B cell (primary cell): ENCODE measurements around the gene LDB3. TPM values are rescaled to one million over a fixed set of nuclear protein-coding genes. Genes with fewer than 3 reads are reported as not detected.

Experiments
- ATAC-seq: fragments of 200-7000 bp; cut with Tn5 transposase; one replicate; pipeline ENCODE4 v1.10.0; 2021; ENCODE audit warnings: low read depth, mild to moderate bottlenecking, moderate number of reproducible peaks, moderate library complexity
- CTCF ChIA-PET: fragments of 350-600 bp; sonication (Branson Sonifier 250); formaldehyde crosslinking; loops from one replicate; lab custom pipeline; 2021; ENCODE audit warnings: antibody characterized with exemption, inconsistent platforms; lab: Charles Lee
- POLR2A ChIA-PET: fragments of 350-600 bp; sonication (Branson Sonifier 250); formaldehyde crosslinking; loops from one replicate; lab custom pipeline; 2021; ENCODE audit warnings: antibody characterized with exemption; lab: Charles Lee
- DNase-seq: peaks from one replicate; pipeline ENCODE4 v3.0.0; 2013
- H2AFZ ChIP-seq: 2 replicates; pipeline ENCODE4 v1.6.1; 2012; ENCODE audit warnings: mild to moderate bottlenecking, low read depth, low read length; ENCODE audit not compliant: insufficient read depth, poor library complexity, severe bottlenecking
- H3K27ac ChIP-seq, 2 donors: 1 replicate in 1 of 2; 2 replicates in 1 of 2; pipeline ENCODE4 v1.5.1; 2012 to 2013; ENCODE audit warnings: low read length in 2 of 2, mild to moderate bottlenecking in 2 of 2, moderate library complexity in 1 of 2
- H3K27me3 ChIP-seq, 4 experiments: fragments of 200-600 bp in 1 of 4; sonication (generic) in 1 of 4; replicated peaks in 1 of 4; 1 replicate in 2 of 4; 2 replicates in 2 of 4; pipeline versions ENCODE4 v1.6.1 to v1.7.0; 2013 to 2016; ENCODE audit warnings: low read length in 3 of 4, mild to moderate bottlenecking in 2 of 4, mixed read lengths in 1 of 4, moderate library complexity in 1 of 4; ENCODE audit not compliant: insufficient read depth in 4 of 4, control insufficient read depth in 3 of 4; ENCODE audit errors: control extremely low read depth in 1 of 4
- H3K36me3 ChIP-seq, 2 experiments: replicated peaks in 1 of 2; 1 replicate in 1 of 2; 2 replicates in 1 of 2; pipeline versions ENCODE4 v1.6.1 to v1.7.1; 2013; ENCODE audit warnings: low read length in 1 of 2; ENCODE audit not compliant: insufficient read depth in 2 of 2, control insufficient read depth in 1 of 2; ENCODE audit errors: control extremely low read depth in 1 of 2, extremely low read depth in 1 of 2
- H3K4me1 ChIP-seq, 2 donors: fragments of 200-600 bp in 1 of 2; sonication (generic) in 1 of 2; 1 replicate in 1 of 2; 2 replicates in 1 of 2; pipeline versions ENCODE4 v1.5.1 to v1.6.1; 2013 to 2017; ENCODE audit warnings: low read length in 2 of 2; ENCODE audit not compliant: control insufficient read depth in 2 of 2, insufficient read depth in 2 of 2
- H3K4me2 ChIP-seq: replicated peaks from 2 replicates; pipeline ENCODE3; 2012; ENCODE audit warnings: mild to moderate bottlenecking, low read depth, low read length; ENCODE audit not compliant: poor library complexity, severe bottlenecking
- H3K4me3 ChIP-seq, 5 experiments: fragments of 200-600 bp in 1 of 5; sonication (generic) in 1 of 5; 1 replicate in 3 of 5; 2 replicates in 2 of 5; pipeline versions ENCODE4 v1.5.1 to v1.7.0; 2011 to 2016; ENCODE audit warnings: low read length in 4 of 5, mild to moderate bottlenecking in 4 of 5, low read depth in 2 of 5, control low read depth in 1 of 5, moderate library complexity in 1 of 5; ENCODE audit not compliant: insufficient read depth in 1 of 5; ENCODE audit errors: control extremely low read depth in 1 of 5, extremely low read depth in 1 of 5
- H3K79me2 ChIP-seq: fragments of 200-600 bp; sonication (generic); one replicate; pipeline ENCODE4 v1.6.0; 2016; ENCODE audit warnings: low read length; ENCODE audit not compliant: control insufficient read depth, insufficient read depth
- H3K9ac ChIP-seq: fragments of 200-600 bp; sonication (generic); 2 replicates; pipeline ENCODE4 v1.6.1; 2017; ENCODE audit warnings: mild to moderate bottlenecking, low read length, moderate library complexity
- H3K9me3 ChIP-seq, 3 donors: one replicate each; pipeline versions ENCODE4 v1.6.1 to v1.7.1; 2013; ENCODE audit warnings: low read length in 2 of 3; ENCODE audit not compliant: control insufficient read depth in 2 of 3, insufficient read depth in 1 of 3; ENCODE audit errors: control extremely low read depth in 1 of 3
- H4K20me1 ChIP-seq: 2 replicates; pipeline ENCODE4 v1.6.0; 2012; ENCODE audit warnings: mild to moderate bottlenecking, low read length; ENCODE audit not compliant: insufficient read depth, control insufficient read depth, poor library complexity, severe bottlenecking
- H3K27ac Mint-ChIP-seq: one replicate; pipeline ENCODE4 v1.8.0; 2021; ENCODE audit warnings: mixed read lengths
- H3K27me3 Mint-ChIP-seq: one replicate; pipeline ENCODE4 v1.8.0; 2021; ENCODE audit warnings: mixed read lengths
- H3K4me1 Mint-ChIP-seq: one replicate; pipeline ENCODE4 v1.8.0; 2021; ENCODE audit warnings: mixed read lengths
- H3K4me3 Mint-ChIP-seq: one replicate; pipeline ENCODE4 v1.8.0; 2021; ENCODE audit warnings: mixed read lengths
- H3K9me3 Mint-ChIP-seq: one replicate; pipeline ENCODE4 v1.8.0; 2022; ENCODE audit warnings: mixed read lengths; ENCODE audit not compliant: insufficient read depth
- CTCF ChIP-seq: fragments of 200-600 bp; IDR thresholded peaks from one replicate; pipeline ENCODE4 v1.8.0; 2022; ENCODE audit warnings: antibody characterized with exemption, mild to moderate bottlenecking
- EZH2 ChIP-seq: IDR thresholded peaks from 2 replicates; pipeline ENCODE4 v1.6.1; 2012; ENCODE audit warnings: borderline replicate concordance, low read depth, mild to moderate bottlenecking, moderate library complexity, low read length; ENCODE audit not compliant: insufficient read depth, poor library complexity, severe bottlenecking
- WGBS: methylation state at CpG from one replicate; pipeline ENCODE4 v1.1.5; 2013; ENCODE audit warnings: missing lambda C conversion rate; ENCODE audit not compliant: insufficient coverage; 5-methylcytosine and 5-hydroxymethylcytosine counted together
- intact Hi-C: fragments of 100-400 bp; cut with micrococcal nuclease; formaldehyde crosslinking; loops from one replicate; pipeline ENCODE4 v1.10.0; 2022
- polyA plus RNA-seq: library from polyadenylated mRNA; depleted of rRNA; stranded (reverse); fragments of >200 nt; gene quantifications from 2 replicates; pipeline ENCODE4 v1.2.3, GENCODE V29; 2012
- total RNA-seq, 2 donors: library from RNA; stranded (reverse); fragments of 120-200 nt in 1 of 2; gene quantifications; 1 replicate in 1 of 2; 2 replicates in 1 of 2; pipeline versions ENCODE4 v1.2.3 to v1.2.4, GENCODE V29; 2013 to 2022

Gene LDB3
- total and polyA plus RNA-seq, 2 donors (not counting 1 experiment from before 2014, with no cell fraction given), result 0.01 to 0.07 TPM

- Histone ChIP-seq H3K27ac (no peak overlapping the region), H3K27me3 (peaks cover 0 to 4% (median 0%) of the 10 kb centered on the region in 4 experiments), H3K79me2 (no peaks in the 10 kb centered on the region), H3K36me3 (no peaks in the 10 kb centered on the region), H3K9me3 (peaks cover 0 to 6% (median 0%) of the 10 kb centered on the region in 3 donors), H3K4me1 (no peaks in the 10 kb centered on the region), H3K9ac (no peak overlapping the region), H3K4me2 (no peak overlapping the region), H2AFZ (no peak overlapping the region), H4K20me1 (no peaks in the 10 kb centered on the region), H3K4me3 (no peak overlapping the region)
- WGBS, result 100% methylated on average over 1 of the region's 1 CpG
- TF ChIP-seq EZH2 (no peak), CTCF (no peak)
- CTCF ChIA-PET, result no interaction called here
- POLR2A ChIA-PET, result no interaction called here
- H3K9me3 Mint-ChIP-seq, result no peaks in the 10 kb centered on the region
- no peak overlapping the region for H3K4me3 Mint-ChIP-seq
- DNase-seq, result no peak
- no peak for ATAC-seq
- intact Hi-C loops, result no loop called here
- no peak overlapping the region for H3K27ac Mint-ChIP-seq
- H3K4me1 Mint-ChIP-seq, result peaks cover 5% of the 10 kb centered on the region
- peaks cover 19% of the 10 kb centered on the region for H3K27me3 Mint-ChIP-seq
These were observed 58.3 kb downstream of the LDB3 start for GRCh38 chr10:86726677-86726999.

- Histone ChIP-seq H3K4me1 (no peaks in the 10 kb centered on the region), H3K4me2 (no peak overlapping the region), H3K79me2 (no peaks in the 10 kb centered on the region), H3K4me3 (no peak overlapping the region), H2AFZ (no peak overlapping the region), H3K9me3 (peaks cover 0 to 6% (median 0%) of the 10 kb centered on the region in 3 donors), H3K27ac (no peak overlapping the region), H4K20me1 (no peaks in the 10 kb centered on the region), H3K9ac (no peak overlapping the region), H3K36me3 (no peaks in the 10 kb centered on the region), H3K27me3 (peaks cover 0 to 4% (median 0%) of the 10 kb centered on the region in 4 experiments)
- CTCF ChIA-PET, result no interaction called here
- intact Hi-C loops, result no loop called here
- TF ChIP-seq CTCF (no peak), EZH2 (no peak)
- H3K4me1 Mint-ChIP-seq, result peaks cover 3% of the 10 kb centered on the region
- H3K9me3 Mint-ChIP-seq, result no peaks in the 10 kb centered on the region
- 89% methylated on average over 6 of the region's 6 CpGs for WGBS
- H3K27ac Mint-ChIP-seq, result no peak overlapping the region
- H3K27me3 Mint-ChIP-seq, result peaks cover 16% of the 10 kb centered on the region
- no peak overlapping the region for H3K4me3 Mint-ChIP-seq
- POLR2A ChIA-PET, result no interaction called here
- ATAC-seq (no peak), DNase-seq (no peak)
These were observed 59.2 kb downstream of the LDB3 start for GRCh38 chr10:86727470-86727869.
